DMS114 treated with DMSO at 0.1 percent for 48 hours (cell line): ENCODE measurements around the gene FGL2.
"Not testable (repeated sequence)": the region's sequence is repeated elsewhere in the genome, so short reads cannot be mapped to it uniquely, and the experiment has no call there.

Experiments
- DNase-seq: peaks from one replicate; lab custom pipeline; 2025; ENCODE audit not compliant: unreplicated experiment; lab: John Stamatoyannopoulos, UW

FGL2 gene

GRCh38 chr7:77216181-77216845, 16.7 kb upstream of the FGL2 start:
- no peak for DNase-seq

- DNase-seq: no peak
Observed at GRCh38 chr7:77209479-77210139, 10.0 kb upstream of the FGL2 start.

GRCh38 chr7:77208416-77208815, 8.8 kb upstream of the FGL2 start:
- DNase-seq: no peak

GRCh38 chr7:77205706-77206105, 6.1 kb upstream of the FGL2 start:
- no peak for DNase-seq

GRCh38 chr7:77202481-77202976, 2.9 kb upstream of the FGL2 start:
- no peak for DNase-seq

- DNase-seq: no peak
Observed at GRCh38 chr7:77200542-77200941, 923 bp upstream of the FGL2 start.

- DNase-seq: no peak
Observed at GRCh38 chr7:77197141-77197540, 2.5 kb downstream of the FGL2 start.

GRCh38 chr7:77188731-77189437, 10.7 kb downstream of the FGL2 start:
- no peak for DNase-seq

GRCh38 chr7:77185866-77186265, 13.8 kb downstream of the FGL2 start:
- no peak for DNase-seq

GRCh38 chr7:77184990-77185389, 14.6 kb downstream of the FGL2 start:
- DNase-seq: no peak

GRCh38 chr7:77184463-77184862, 15.2 kb downstream of the FGL2 start:
- DNase-seq: no peak

GRCh38 chr7:77182261-77182660, 17.4 kb downstream of the FGL2 start:
- DNase-seq: no peak

- DNase-seq: no peak
Observed at GRCh38 chr7:77181734-77182133, 17.9 kb downstream of the FGL2 start.

GRCh38 chr7:77181015-77181595, 18.5 kb downstream of the FGL2 start:
- no peak for DNase-seq

- DNase-seq: not testable (repeated sequence)
Observed at GRCh38 chr7:77178024-77178423, 21.6 kb downstream of the FGL2 start.

- not testable (repeated sequence) for DNase-seq
Observed at GRCh38 chr7:77177321-77177904, 22.2 kb downstream of the FGL2 start.

- DNase-seq: not testable (repeated sequence)
Observed at GRCh38 chr7:77175274-77175800, 24.3 kb downstream of the FGL2 start.

- DNase-seq: not testable (repeated sequence)
Observed at GRCh38 chr7:77174418-77174817, 25.2 kb downstream of the FGL2 start.

- DNase-seq: not testable (repeated sequence)
Observed at GRCh38 chr7:77172437-77173172, 27.0 kb downstream of the FGL2 start.

- not testable (repeated sequence) for DNase-seq
Observed at GRCh38 chr7:77171073-77171472, 28.5 kb downstream of the FGL2 start.
